HepG2 (cell line): ENCODE results near the gene WNT6. TPM values are rescaled to one million over a fixed set of nuclear protein-coding genes. Genes with fewer than 3 reads are reported as not detected.

Source experiments
- ATAC-seq: fragments of 200-7000 bp; cut with Tn5 transposase; 3 replicates; pipeline ENCODE4 v1.9.1; 2020; ENCODE audit warnings: mild to moderate bottlenecking, moderate library complexity
- BruUV-seq: library from RNA; stranded (reverse); fragments of 400-500 nt; replicated peaks from 2 replicates; lab custom pipeline; 2021; lab: Mats Ljungman, UMichigan
- CTCF ChIA-PET: fragments of 300-600 bp; formaldehyde crosslinking; extraction: SDS; loops from one replicate; lab custom pipeline; 2021; ENCODE audit warnings: low total read pairs, inconsistent platforms, low intra/inter-chr PET ratio; lab: Yijun Ruan, JAX
- POLR2A ChIA-PET: fragments of 350-600 bp; sonication (Branson Sonifier 250); formaldehyde crosslinking; loops from one replicate; lab custom pipeline; 2020; ENCODE audit warnings: antibody characterized with exemption, inconsistent platforms; lab: Yijun Ruan, JAX
- DNase-seq: peaks from one replicate; pipeline ENCODE4 v3.0.0-alpha.2; 2015; ENCODE audit warnings: low spot score
- FAIRE-seq: peaks from 3 replicates; lab custom pipeline; 2011; peaks lifted over from hg19 to GRCh38; lab: Jason Lieb, UNC
- H2AFZ ChIP-seq: one replicate; pipeline ENCODE4 v1.6.1; 2011; ENCODE audit warnings: low read length, inconsistent platforms
- H3K27ac ChIP-seq: fragments of 300-600 bp; 3 replicates; pipeline ENCODE4 v1.8.0; 2011; ENCODE audit warnings: mixed run types, mild to moderate bottlenecking, mixed read lengths, low read length, inconsistent platforms; ENCODE audit not compliant: insufficient read depth; ENCODE audit errors: extremely low read length
- H3K27me3 ChIP-seq, 2 experiments: fragments of 200-600 bp in 1 of 2; 2 replicates in 1 of 2; 3 replicates in 1 of 2; pipeline versions ENCODE4 v1.6.0 to v1.8.0; 2011; ENCODE audit warnings: low read length in 2 of 2, mild to moderate bottlenecking in 2 of 2, moderate library complexity in 2 of 2, inconsistent platforms in 1 of 2; ENCODE audit not compliant: insufficient read depth in 2 of 2, control insufficient read depth in 1 of 2
- H3K36me3 ChIP-seq, 2 experiments: fragments of 200-600 bp in 1 of 2; replicated peaks in 1 of 2; 2 replicates in 1 of 2; 3 replicates in 1 of 2; pipeline versions ENCODE4 v1.5.1 to v1.8.0; 2011; ENCODE audit warnings: low read length in 2 of 2, inconsistent platforms in 1 of 2; ENCODE audit not compliant: insufficient read depth in 2 of 2, control insufficient read depth in 1 of 2
- H3K4me1 ChIP-seq: 2 replicates; pipeline ENCODE4 v1.5.1; 2012; ENCODE audit warnings: low read length, inconsistent platforms; ENCODE audit not compliant: insufficient read depth
- H3K4me2 ChIP-seq: 2 replicates; pipeline ENCODE4 v1.6.0; 2011; ENCODE audit warnings: low read depth, low read length, inconsistent platforms
- H3K4me3 ChIP-seq, 3 experiments: fragments of 200-600 bp in 1 of 3; sonication (generic), shearing (Covaris generic) in 1 of 3; replicated peaks in 1 of 3; 2 replicates each; pipeline ENCODE4 v1.5.1; 2011 to 2016; ENCODE audit warnings: low read length in 3 of 3, inconsistent platforms in 2 of 3, low read depth in 2 of 3, mild to moderate bottlenecking in 2 of 3, control low read depth in 1 of 3, mixed read lengths in 1 of 3; ENCODE audit not compliant: insufficient read depth in 1 of 3
- H3K79me2 ChIP-seq: one replicate; pipeline ENCODE4 v1.6.1; 2011; ENCODE audit warnings: low read length, inconsistent platforms; ENCODE audit not compliant: insufficient read depth
- H3K9ac ChIP-seq: 2 replicates; pipeline ENCODE4 v1.6.0; 2011; ENCODE audit warnings: mild to moderate bottlenecking, low read depth, low read length, inconsistent platforms; ENCODE audit not compliant: insufficient read depth
- H3K9me3 ChIP-seq: 2 replicates; pipeline ENCODE4 v1.5.1; 2012; ENCODE audit warnings: mild to moderate bottlenecking, low read length
- H4K20me1 ChIP-seq: 2 replicates; pipeline ENCODE4 v1.6.0; 2011; ENCODE audit warnings: inconsistent platforms, mild to moderate bottlenecking, low read length, moderate library complexity; ENCODE audit not compliant: insufficient read depth
- ATF1 ChIP-seq: IDR thresholded peaks from 2 replicates; pipeline ENCODE4 v1.6.1; 2016; ENCODE audit warnings: mild to moderate bottlenecking, control low read depth
- KAT2B ChIP-seq: fragments of 150-350 bp; IDR thresholded peaks from 2 replicates; pipeline ENCODE4 v1.6.1; 2014; ENCODE audit warnings: low read depth, low read length, borderline replicate concordance
- KDM2A ChIP-seq: sonication (generic); formaldehyde crosslinking; IDR thresholded peaks from 2 replicates; pipeline ENCODE4 v1.4.0; 2020; ENCODE audit warnings: low read depth, missing genetic modification reagents, borderline replicate concordance
- MLXIP ChIP-seq: sonication (generic); formaldehyde crosslinking; IDR thresholded peaks from 2 replicates; pipeline ENCODE4 v1.9.0; 2021; ENCODE audit warnings: missing genetic modification reagents, borderline replicate concordance
- ZFP90 ChIP-seq: sonication (generic); formaldehyde crosslinking; IDR thresholded peaks from 2 replicates; pipeline ENCODE4 v1.8.0; 2022; ENCODE audit warnings: missing genetic modification reagents, mild to moderate bottlenecking, inconsistent platforms, borderline replicate concordance
- ZNF362 ChIP-seq: sonication (generic); formaldehyde crosslinking; IDR thresholded peaks from 2 replicates; pipeline ENCODE4 v1.4.0; 2020; ENCODE audit warnings: missing genetic modification reagents, mild to moderate bottlenecking, borderline replicate concordance
- ZNF460 ChIP-seq: sonication (generic); formaldehyde crosslinking; IDR thresholded peaks from 2 replicates; pipeline ENCODE4 v1.5.1; 2020; ENCODE audit warnings: missing genetic modification reagents, mild to moderate bottlenecking, borderline replicate concordance
- ZNF562 ChIP-seq: sonication (generic); formaldehyde crosslinking; IDR thresholded peaks from 2 replicates; pipeline ENCODE4 v1.8.0; 2022; ENCODE audit warnings: missing genetic modification reagents, borderline replicate concordance
- ZNF597 ChIP-seq: sonication (generic); formaldehyde crosslinking; IDR thresholded peaks from 2 replicates; pipeline ENCODE4 v1.5.0; 2020; ENCODE audit warnings: missing genetic modification reagents
- WGBS: methylation state at CpG from one replicate; pipeline ENCODE4 v1.1.6; 2017; ENCODE audit warnings: low lambda C conversion rate; 5-methylcytosine and 5-hydroxymethylcytosine counted together
- in situ Hi-C: cut with HindIII; loops from 2 replicates; pipeline ENCODE4 v1.10.0; 2017; ENCODE audit warnings: low pct_unique_long_range_greater_than_20kb; ENCODE audit not compliant: extremely low pct_ligation_motif_present
- intact Hi-C: fragments of 100-400 bp; cut with micrococcal nuclease; formaldehyde crosslinking; loops from one replicate; pipeline ENCODE4 v1.10.0; 2022; ENCODE audit not compliant: unreplicated experiment
- polyA plus RNA-seq, 8 experiments: library from polyadenylated mRNA; depleted of rRNA in 3 of 8; stranded (reverse) in 7 of 8; unstranded in 1 of 8; fragments of >200 nt; fragmentation: Illumina TruSeq in 4 of 8; extraction: Trizol in 4 of 8; gene quantifications; 2 replicates each; pipeline versions ENCODE4 v1.2.1 to v1.2.3, GENCODE V29; 2011 to 2016; ENCODE audit warnings: low read depth in 4 of 8, missing spikeins in 1 of 8, mixed read lengths in 1 of 8; ENCODE audit not compliant: insufficient read depth in 1 of 8
- total RNA-seq, 5 experiments: library from RNA; depleted of rRNA; stranded (reverse); fragments of >200 nt; fragmentation: Illumina TruSeq; extraction: Trizol; gene quantifications; 2 replicates each; pipeline ENCODE4 v1.2.3, GENCODE V29; 2016; ENCODE audit warnings: low read depth in 1 of 5

WNT6 gene
- total and polyA plus RNA-seq, 2 of the 13 experiments (the other 11 are each of a cell fraction or from before 2014, with no cell fraction given): 0.20 TPM; not detected in 1

- H3K79me2 ChIP-seq: no peaks in the 10 kb centered on the region
- in situ Hi-C loops: no loop called here
- H3K4me2 ChIP-seq: no peak overlapping the region
- 7% methylated on average over 12 of the region's 12 CpGs for WGBS
- H2AFZ ChIP-seq: no peak overlapping the region
- POLR2A ChIA-PET: interaction anchor here (1.0 kb wide), 1 partner anchor 23 kb away, joined by 3 read pairs; no protein-coding TSS in a partner anchor
- peaks cover 18 to 67% of the 10 kb centered on the region in 2 experiments; a peak in 4 of 5 replicates for H3K27me3 ChIP-seq
- H3K4me1 ChIP-seq: peaks cover 39% of the 10 kb centered on the region
- no TSS peak for BruUV-seq
- CTCF ChIA-PET: interaction anchor here (4.2 to 4.7 kb wide), 2 partner anchors 23 to 46 kb away, joined by 32 to 58 read pairs; no protein-coding TSS in a partner anchor
- no peak overlapping the region for H3K9ac ChIP-seq
- ATAC-seq (no peak), FAIRE-seq (peak; percentile 40), DNase-seq (no peak)
- H3K4me3 ChIP-seq: no peak overlapping the region
- H3K36me3 ChIP-seq: no peaks in the 10 kb centered on the region
- no peaks in the 10 kb centered on the region for H3K9me3 ChIP-seq
- no peak overlapping the region for H3K27ac ChIP-seq
- no peak for TF ChIP-seq KAT2B
- TF ChIP-seq ZNF362 (CRISPR knock-in tag): peak; percentile 69; the same call in 1 of the 2 replicates
- 0 out of 2 replicates have a peak, but pooled peaks have one; percentile 11 for TF ChIP-seq ZNF460 (CRISPR knock-in tag)
- H4K20me1 ChIP-seq: no peaks in the 10 kb centered on the region; the same call in 1 of the 2 replicates
- intact Hi-C loops: no loop called here
Measured at GRCh38 chr2:218899147-218899546, 39.5 kb downstream of the WNT6 start.

GRCh38 chr2:218902427-218902826, 42.8 kb downstream of the WNT6 start:
- WGBS: 32% methylated on average over 4 of the region's 4 CpGs

More at GRCh38 chr2:218902427-218902826, 42.8 kb downstream of the WNT6 start:
- no peak for TF ChIP-seq ZFP90 (CRISPR knock-in tag)
- peak; percentile 19; the same call in 1 of the 2 replicates for TF ChIP-seq ZNF562
- no peak for TF ChIP-seq MLXIP (CRISPR knock-in tag)
- TF ChIP-seq KDM2A (CRISPR knock-in tag): no peak
- no peak for TF ChIP-seq ATF1 (CRISPR knock-in tag)
- TF ChIP-seq ZNF597: no peak
- ChIA-PET POLR2A (no interaction called here), CTCF (no interaction called here)
- no peaks in the 10 kb centered on the region for H4K20me1 ChIP-seq
- H3K36me3 ChIP-seq: no peaks in the 10 kb centered on the region
- no peak overlapping the region for H3K4me3 ChIP-seq
- H3K9ac ChIP-seq: no peak overlapping the region
- H3K79me2 ChIP-seq: no peaks in the 10 kb centered on the region
- DNase-seq: no peak
- peaks cover 8 to 55% of the 10 kb centered on the region in 2 experiments; a peak in 4 of 5 replicates for H3K27me3 ChIP-seq
- H2AFZ ChIP-seq: no peak overlapping the region
- H3K4me2 ChIP-seq: no peak overlapping the region
- in situ Hi-C loops (no loop called here), intact Hi-C loops (no loop called here)
- FAIRE-seq: no peak
- BruUV-seq: no TSS peak
- no peak overlapping the region for H3K27ac ChIP-seq
- H3K4me1 ChIP-seq: peaks cover 21% of the 10 kb centered on the region
- H3K9me3 ChIP-seq: no peaks in the 10 kb centered on the region
- no peak for ATAC-seq
